Glutamatergic neuron (in vitro differentiated cells): ENCODE data around the gene ABCC5. TPM values are rescaled to one million over a fixed set of nuclear protein-coding genes. Genes with fewer than 3 reads are reported as not detected.

Experiments used
- DNase-seq: peaks from one replicate; pipeline ENCODE4 v3.0.0; 2022
- H3K27ac Mint-ChIP-seq: one replicate; pipeline ENCODE4 v1.8.0; 2020; ENCODE audit warnings: mild to moderate bottlenecking, mixed read lengths, inconsistent platforms; ENCODE audit not compliant: unreplicated experiment
- H3K27me3 Mint-ChIP-seq: one replicate; pipeline ENCODE4 v1.8.0; 2020; ENCODE audit warnings: mild to moderate bottlenecking, moderate library complexity, mixed read lengths, inconsistent platforms; ENCODE audit not compliant: unreplicated experiment
- H3K36me3 Mint-ChIP-seq: one replicate; pipeline ENCODE4 v1.8.0; 2020; ENCODE audit warnings: mild to moderate bottlenecking, mixed read lengths, inconsistent platforms; ENCODE audit not compliant: unreplicated experiment
- H3K4me1 Mint-ChIP-seq: one replicate; pipeline ENCODE4 v1.8.0; 2020; ENCODE audit warnings: mild to moderate bottlenecking, low read depth, mixed read lengths, inconsistent platforms; ENCODE audit not compliant: unreplicated experiment
- H3K4me3 Mint-ChIP-seq: one replicate; pipeline ENCODE4 v1.8.0; 2020; ENCODE audit warnings: mild to moderate bottlenecking, mixed read lengths, inconsistent platforms; ENCODE audit not compliant: unreplicated experiment
- H3K9me3 Mint-ChIP-seq: one replicate; pipeline ENCODE4 v1.8.0; 2020; ENCODE audit warnings: mild to moderate bottlenecking, moderate library complexity, mixed read lengths, inconsistent platforms; ENCODE audit not compliant: unreplicated experiment
- total RNA-seq: library from RNA; stranded (reverse); fragmentation: NEBNext Ultra II Directional; extraction: Animal tissue kit (Norgen Biotek cat#: 25700); gene quantifications from one replicate; pipeline ENCODE4 v1.2.1, GENCODE V29; 2021; ENCODE audit not compliant: unreplicated experiment
- TF ChIP-seq, protein P1 (sequence below): fragments of 200-600 bp; sonication (generic); IDR thresholded peaks from one replicate; pipeline ENCODE4 v1.5.0; 2021; ENCODE audit not compliant: partially characterized antibody, unreplicated experiment

ABCC5 gene
- total RNA-seq, 1 donor from 2014 or later, result 134 TPM

DNA sequence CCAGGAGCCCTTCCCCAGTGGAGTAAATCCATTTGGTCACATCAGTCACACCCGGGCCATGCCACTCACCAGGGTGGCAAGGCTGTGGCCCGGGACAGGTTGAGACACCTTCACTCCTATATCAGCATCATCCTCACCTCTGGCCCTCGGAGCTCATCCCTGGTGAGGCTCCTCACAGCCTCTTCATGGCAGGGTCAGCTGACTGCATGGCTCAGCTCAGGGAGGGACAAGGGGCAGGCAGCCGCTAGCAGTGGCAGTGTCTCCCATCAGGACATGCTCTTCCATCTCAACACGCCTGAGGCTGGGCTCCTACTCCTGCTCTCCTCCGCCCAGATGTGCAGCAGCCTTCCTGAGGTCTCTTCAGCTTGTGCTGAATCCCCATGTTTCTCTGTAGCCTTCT lies 106.6 kb downstream of the ABCC5 start:
- no peak for DNase-seq
- Mint-ChIP-seq H3K4me3 (no peak overlapping the region), H3K4me1 (peaks cover 1% of the 10 kb centered on the region), H3K36me3 (no peaks in the 10 kb centered on the region), H3K27ac (no peak overlapping the region), H3K9me3 (peaks cover 8% of the 10 kb centered on the region), H3K27me3 (peaks cover 4% of the 10 kb centered on the region)
- TF ChIP-seq, protein P1, sequence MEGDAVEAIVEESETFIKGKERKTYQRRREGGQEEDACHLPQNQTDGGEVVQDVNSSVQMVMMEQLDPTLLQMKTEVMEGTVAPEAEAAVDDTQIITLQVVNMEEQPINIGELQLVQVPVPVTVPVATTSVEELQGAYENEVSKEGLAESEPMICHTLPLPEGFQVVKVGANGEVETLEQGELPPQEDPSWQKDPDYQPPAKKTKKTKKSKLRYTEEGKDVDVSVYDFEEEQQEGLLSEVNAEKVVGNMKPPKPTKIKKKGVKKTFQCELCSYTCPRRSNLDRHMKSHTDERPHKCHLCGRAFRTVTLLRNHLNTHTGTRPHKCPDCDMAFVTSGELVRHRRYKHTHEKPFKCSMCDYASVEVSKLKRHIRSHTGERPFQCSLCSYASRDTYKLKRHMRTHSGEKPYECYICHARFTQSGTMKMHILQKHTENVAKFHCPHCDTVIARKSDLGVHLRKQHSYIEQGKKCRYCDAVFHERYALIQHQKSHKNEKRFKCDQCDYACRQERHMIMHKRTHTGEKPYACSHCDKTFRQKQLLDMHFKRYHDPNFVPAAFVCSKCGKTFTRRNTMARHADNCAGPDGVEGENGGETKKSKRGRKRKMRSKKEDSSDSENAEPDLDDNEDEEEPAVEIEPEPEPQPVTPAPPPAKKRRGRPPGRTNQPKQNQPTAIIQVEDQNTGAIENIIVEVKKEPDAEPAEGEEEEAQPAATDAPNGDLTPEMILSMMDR, result no peak

DNA sequence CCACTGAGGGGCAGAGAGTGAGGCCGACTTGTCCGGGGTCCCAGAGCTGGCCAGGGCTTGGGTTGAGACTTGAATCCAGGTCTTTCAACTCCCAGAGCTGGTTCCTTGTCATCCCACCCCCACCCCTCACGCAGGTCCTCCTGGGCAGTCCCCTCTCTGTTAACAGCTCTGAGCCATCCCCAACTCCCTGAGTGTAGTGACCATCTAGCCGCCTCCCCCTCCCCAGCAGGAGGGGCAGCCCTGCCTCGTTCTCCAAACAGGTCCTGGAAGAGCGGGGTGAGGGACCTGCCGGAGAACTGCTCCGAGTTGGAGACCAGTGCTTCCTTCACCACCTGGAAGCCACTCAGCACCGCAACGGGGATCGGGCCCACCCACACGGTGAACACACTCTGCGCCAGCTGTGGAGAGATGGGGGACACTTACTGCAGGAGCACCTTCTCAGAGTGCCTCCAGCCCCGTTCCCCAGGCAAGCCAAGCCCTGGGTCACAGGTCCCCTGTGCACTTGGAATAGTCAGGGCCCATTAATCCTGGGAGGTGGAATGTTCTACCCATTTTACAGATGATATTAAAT lies 108.6 kb downstream of the ABCC5 start:
- TF ChIP-seq, protein P1, result no peak
- no peak overlapping the region for H3K27ac Mint-ChIP-seq
- peaks cover 4% of the 10 kb centered on the region for H3K27me3 Mint-ChIP-seq
- DNase-seq, result no peak
- no peak overlapping the region for H3K4me3 Mint-ChIP-seq
- no peaks in the 10 kb centered on the region for H3K4me1 Mint-ChIP-seq
- no peaks in the 10 kb centered on the region for H3K36me3 Mint-ChIP-seq
- peaks cover 7% of the 10 kb centered on the region for H3K9me3 Mint-ChIP-seq

DNA sequence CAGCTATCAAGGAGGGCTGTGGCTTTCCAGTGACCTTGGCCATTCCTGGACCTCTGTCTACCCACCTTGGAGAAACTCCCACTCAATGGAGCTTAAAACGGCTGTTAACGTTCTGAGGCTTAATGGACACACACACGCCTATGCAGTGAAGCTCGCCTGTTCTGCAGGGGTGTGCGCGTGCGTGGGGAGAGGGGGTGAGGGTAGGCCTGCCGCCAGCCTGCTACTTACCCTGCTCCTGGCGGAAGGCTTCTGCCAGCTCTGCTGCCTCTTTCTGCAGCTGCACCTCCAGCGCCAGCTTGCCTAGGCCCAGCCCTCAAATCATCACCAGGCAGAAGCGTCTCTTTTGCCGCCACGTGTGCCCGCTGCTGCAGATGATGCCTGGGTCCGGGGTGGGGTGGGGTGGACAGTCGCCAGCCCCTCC lies 109.8 kb downstream of the ABCC5 start:
- H3K27ac Mint-ChIP-seq, result no peak overlapping the region
- no peak for DNase-seq
- no peak overlapping the region for H3K4me3 Mint-ChIP-seq
- H3K27me3 Mint-ChIP-seq, result peaks cover 4% of the 10 kb centered on the region
- no peaks in the 10 kb centered on the region for H3K36me3 Mint-ChIP-seq
- TF ChIP-seq, protein P1, result no peak
- H3K4me1 Mint-ChIP-seq, result no peaks in the 10 kb centered on the region
- H3K9me3 Mint-ChIP-seq, result peaks cover 4% of the 10 kb centered on the region

DNA sequence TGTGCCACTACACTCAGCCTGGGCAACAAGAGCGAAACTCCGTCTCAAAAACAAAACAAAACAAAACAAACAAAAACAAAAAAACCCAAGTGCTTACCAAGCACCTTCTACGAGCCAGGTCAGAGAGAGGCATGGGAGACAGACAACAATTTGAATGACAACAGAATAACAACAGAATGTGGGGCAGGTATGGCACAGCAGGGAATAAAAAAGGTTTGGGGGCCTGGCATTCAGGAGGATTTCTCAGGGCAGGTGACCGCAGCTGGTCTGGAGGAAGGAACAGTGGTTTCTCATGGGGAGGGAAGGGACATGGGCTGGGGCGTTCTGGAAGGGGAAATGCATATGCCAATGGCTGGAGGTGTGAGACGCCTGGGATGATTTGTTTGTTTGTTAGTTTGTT lies 110.5 kb downstream of the ABCC5 start:
- Mint-ChIP-seq H3K36me3 (no peaks in the 10 kb centered on the region), H3K9me3 (peaks cover 4% of the 10 kb centered on the region), H3K27me3 (peaks cover 4% of the 10 kb centered on the region), H3K4me3 (no peak overlapping the region), H3K4me1 (no peaks in the 10 kb centered on the region), H3K27ac (no peak overlapping the region)
- no peak for DNase-seq
- TF ChIP-seq, protein P1, result no peak

DNA sequence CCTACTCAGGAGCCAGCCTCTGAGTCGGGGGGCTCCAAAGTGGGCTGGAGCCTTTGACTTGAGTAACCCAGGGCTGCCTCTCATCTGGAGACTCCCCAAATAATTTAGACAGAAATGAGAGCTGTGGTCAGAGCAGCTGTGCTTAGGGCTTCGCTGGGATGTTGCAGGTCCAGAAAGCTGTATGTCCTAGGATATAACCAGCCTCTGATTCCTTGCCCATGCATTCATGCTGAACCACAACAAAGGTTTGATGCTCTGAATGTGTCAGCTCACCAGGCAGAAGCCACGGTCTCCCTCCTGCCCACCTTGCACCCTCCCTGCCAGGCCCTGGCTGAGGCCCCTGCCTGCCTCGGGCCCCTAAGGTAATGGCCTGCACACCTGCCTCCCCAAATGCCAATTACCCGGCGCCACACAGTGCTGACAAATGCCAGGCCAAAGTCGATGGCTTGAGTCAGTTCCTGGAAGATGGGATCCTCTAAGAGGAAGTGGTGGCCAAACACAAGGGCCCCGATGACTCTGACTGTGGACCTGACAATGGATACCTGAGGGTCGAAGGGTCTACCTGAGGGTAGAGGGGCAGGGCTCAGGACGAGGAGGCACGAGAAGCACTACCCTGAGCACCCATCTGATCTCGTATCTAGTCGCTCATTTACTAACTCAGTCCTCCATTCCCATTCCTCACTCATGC lies 111.3 kb downstream of the ABCC5 start:
- TF ChIP-seq, protein P1, result no peak
- DNase-seq, result no peak
- Mint-ChIP-seq H3K27ac (no peak overlapping the region), H3K9me3 (no peaks in the 10 kb centered on the region), H3K27me3 (peaks cover 4% of the 10 kb centered on the region), H3K4me1 (no peaks in the 10 kb centered on the region), H3K36me3 (no peaks in the 10 kb centered on the region), H3K4me3 (no peak overlapping the region)
